Activated CD8-positive, alpha-beta T cell treated with anti-CD3 and anti-CD28 coated beads, Interleukin-2, amount 10 ng/mL, durations not matched to agents 7 days and 5 days (primary cell): ENCODE data around the gene RCN1. TPM values are rescaled to one million over a fixed set of nuclear protein-coding genes. Genes with fewer than 3 reads are reported as not detected.
A peak's percentile ranks its signal among the peaks of the same experiment; 100 is the strongest.

Source experiments
- ATAC-seq: fragments of 150-1000 bp; cut with Tn5 transposase; one replicate; pipeline ENCODE4 v1.10.0; 2021; ENCODE audit warnings: moderate library complexity
- CTCF ChIA-PET: fragments of 350-600 bp; sonication (Branson Sonifier 250); formaldehyde crosslinking; loops from one replicate; lab custom pipeline; 2021; ENCODE audit warnings: antibody characterized with exemption; lab: Charles Lee
- POLR2A ChIA-PET: fragments of 350-600 bp; sonication (Branson Sonifier 250); formaldehyde crosslinking; loops from one replicate; lab custom pipeline; 2021; ENCODE audit warnings: antibody characterized with exemption; lab: Charles Lee
- DNase-seq: peaks from one replicate; pipeline ENCODE4 v3.0.0-alpha.2; 2020
- H3K27ac Mint-ChIP-seq: one replicate; pipeline ENCODE4 v1.8.0; 2021; ENCODE audit warnings: mild to moderate bottlenecking, mixed read lengths
- H3K27me3 Mint-ChIP-seq: one replicate; pipeline ENCODE4 v1.8.0; 2021; ENCODE audit warnings: low read depth, mixed read lengths
- H3K36me3 Mint-ChIP-seq: one replicate; pipeline ENCODE4 v1.8.0; 2021; ENCODE audit warnings: low read depth, mixed read lengths
- H3K4me1 Mint-ChIP-seq: one replicate; pipeline ENCODE4 v1.8.0; 2021; ENCODE audit warnings: low read depth, mixed read lengths
- H3K4me3 Mint-ChIP-seq: one replicate; pipeline ENCODE4 v1.8.0; 2021; ENCODE audit warnings: mild to moderate bottlenecking, mixed read lengths
- H3K9me3 Mint-ChIP-seq: one replicate; pipeline ENCODE4 v1.8.0; 2022; ENCODE audit warnings: mixed read lengths; ENCODE audit not compliant: insufficient read depth
- total RNA-seq, 2 experiments: library from RNA; stranded (reverse); gene quantifications; one replicate each; pipeline ENCODE4 v1.2.3, GENCODE V29; 2021

RCN1 gene
- 10 to 100 TPM; 14.6 to 19.1 TPM for total RNA-seq

DNA sequence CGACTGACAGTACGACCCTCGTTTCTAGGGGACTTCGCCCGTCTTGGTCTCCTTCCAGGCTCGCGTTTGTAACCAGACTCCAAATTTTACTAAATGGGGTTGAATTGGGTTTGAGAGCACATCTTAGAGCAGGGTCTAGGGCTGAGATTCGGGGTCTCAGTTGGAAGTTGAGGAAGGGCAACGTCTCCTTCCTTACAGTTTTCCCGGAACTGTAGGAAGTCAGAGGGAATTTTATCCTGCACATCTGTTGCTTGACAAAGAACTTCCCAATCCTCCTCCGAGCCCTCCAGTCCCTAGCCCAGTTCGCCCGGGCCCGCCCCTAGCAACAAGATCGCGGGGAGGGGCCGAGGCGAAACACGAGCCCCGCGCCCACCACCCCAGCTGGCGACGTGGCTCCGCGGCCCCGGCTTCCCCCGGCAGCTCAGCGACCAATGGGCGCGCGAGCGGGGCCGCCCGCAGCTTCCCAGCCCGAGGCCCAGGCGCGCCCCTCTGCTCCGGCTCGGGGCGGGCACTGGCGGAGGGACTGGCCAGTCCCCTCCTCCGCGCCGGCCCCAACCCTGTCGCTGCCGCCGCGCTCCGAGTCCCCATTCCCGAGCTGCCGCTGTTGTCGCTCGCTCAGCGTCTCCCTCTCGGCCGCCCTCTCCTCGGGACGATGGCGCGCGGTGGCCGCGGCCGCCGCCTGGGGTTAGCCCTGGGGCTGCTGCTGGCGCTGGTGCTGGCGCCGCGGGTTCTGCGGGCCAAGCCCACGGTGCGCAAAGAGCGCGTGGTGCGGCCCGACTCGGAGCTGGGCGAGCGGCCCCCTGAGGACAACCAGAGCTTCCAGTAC, at the start of gene RCN1:
TSS of gene RCN1 (plus strand) at position 530 of the 826 bp plus-strand sequence. CDS start at position 653, 123 bp downstream.
- peak within 1 kb of the TSS; percentile 81 for H3K4me3 Mint-ChIP-seq
- peak; percentile 70 for ATAC-seq
- H3K27ac Mint-ChIP-seq: peak within 1 kb of the TSS; percentile 88
- H3K4me1 Mint-ChIP-seq: peaks cover 29% of the 10 kb centered on the region
- H3K36me3 Mint-ChIP-seq: peaks cover 12% of the 10 kb centered on the region
- peak; percentile 46 for DNase-seq
- POLR2A ChIA-PET: interaction anchor here (0.6 to 0.7 kb wide), 3 partner anchors 8 to 666 kb away, joined by 3 to 4 read pairs (median 3); no protein-coding TSS in a partner anchor
- peaks cover 20% of the 10 kb centered on the region for H3K27me3 Mint-ChIP-seq
- CTCF ChIA-PET: no interaction called here
- no peaks in the 10 kb centered on the region for H3K9me3 Mint-ChIP-seq

DNA sequence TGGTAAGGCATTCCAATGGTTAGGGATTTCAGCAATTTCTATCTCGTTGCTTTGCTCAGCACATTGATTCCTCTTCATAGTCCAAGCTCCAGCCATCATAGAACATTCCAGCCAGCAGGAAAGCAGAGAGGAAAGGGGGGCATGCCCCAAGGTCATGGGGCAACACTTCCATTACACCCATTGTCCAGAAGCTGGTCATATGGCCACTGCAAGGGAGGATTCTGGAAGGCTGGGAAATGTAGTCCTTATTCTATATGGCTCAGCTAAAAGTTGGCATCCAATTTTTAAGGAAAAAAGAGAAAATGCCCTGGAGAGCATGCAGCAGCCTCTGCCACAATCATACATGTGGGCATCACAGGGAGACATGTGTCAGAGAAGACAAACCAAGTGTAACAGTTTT, 47.1 kb upstream of the RCN1 start:
- Mint-ChIP-seq H3K36me3 (no peaks in the 10 kb centered on the region), H3K27me3 (peaks cover 5% of the 10 kb centered on the region), H3K27ac (no peak overlapping the region), H3K4me1 (no peaks in the 10 kb centered on the region), H3K4me3 (no peak overlapping the region), H3K9me3 (no peaks in the 10 kb centered on the region)
- no peak for ATAC-seq
- ChIA-PET CTCF (interaction anchor here (0.6 kb wide), 1 partner anchor 8 kb away, joined by 3 read pairs; no protein-coding TSS in a partner anchor), POLR2A (no interaction called here)
- no peak for DNase-seq

DNA sequence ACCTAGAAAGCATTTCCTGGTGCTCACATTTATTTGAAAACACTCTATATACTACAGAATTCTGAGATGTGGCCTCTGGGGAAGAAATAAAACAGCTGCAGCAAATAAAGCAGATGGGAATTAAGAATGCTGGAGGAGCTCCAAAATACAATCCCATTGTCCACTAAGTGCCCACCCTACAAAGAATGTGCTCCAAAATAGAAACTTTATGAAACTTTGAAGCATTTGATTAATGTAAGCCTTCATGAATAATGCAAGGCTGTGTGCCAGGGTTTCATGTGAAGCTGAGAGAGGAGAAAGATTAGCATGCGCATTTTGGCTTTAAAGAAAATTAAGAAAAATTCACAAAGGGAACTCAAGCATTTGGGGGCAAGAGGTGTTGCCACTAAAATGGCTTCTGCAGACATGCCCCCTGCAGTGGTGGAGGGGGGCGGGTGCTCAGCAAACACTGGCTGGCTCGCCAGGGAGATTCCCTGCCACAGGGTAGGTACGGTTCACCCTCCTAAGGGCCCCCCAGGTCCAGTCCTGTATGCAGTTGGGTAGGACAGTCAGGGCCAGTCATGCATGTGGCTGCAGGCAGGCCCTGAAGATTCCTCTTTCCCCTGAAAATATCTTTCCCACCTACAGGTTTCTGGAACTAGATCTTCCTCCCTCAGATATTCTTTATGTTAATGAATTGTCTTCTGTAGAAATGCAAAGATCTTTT, 46.6 kb upstream of the RCN1 start:
- DNase-seq: no peak
- no peak overlapping the region for H3K27ac Mint-ChIP-seq
- no peaks in the 10 kb centered on the region for H3K36me3 Mint-ChIP-seq
- no peak for ATAC-seq
- POLR2A ChIA-PET: no interaction called here
- H3K4me1 Mint-ChIP-seq: no peaks in the 10 kb centered on the region
- CTCF ChIA-PET: no interaction called here
- H3K4me3 Mint-ChIP-seq: no peak overlapping the region
- no peaks in the 10 kb centered on the region for H3K9me3 Mint-ChIP-seq
- H3K27me3 Mint-ChIP-seq: peaks cover 5% of the 10 kb centered on the region

DNA sequence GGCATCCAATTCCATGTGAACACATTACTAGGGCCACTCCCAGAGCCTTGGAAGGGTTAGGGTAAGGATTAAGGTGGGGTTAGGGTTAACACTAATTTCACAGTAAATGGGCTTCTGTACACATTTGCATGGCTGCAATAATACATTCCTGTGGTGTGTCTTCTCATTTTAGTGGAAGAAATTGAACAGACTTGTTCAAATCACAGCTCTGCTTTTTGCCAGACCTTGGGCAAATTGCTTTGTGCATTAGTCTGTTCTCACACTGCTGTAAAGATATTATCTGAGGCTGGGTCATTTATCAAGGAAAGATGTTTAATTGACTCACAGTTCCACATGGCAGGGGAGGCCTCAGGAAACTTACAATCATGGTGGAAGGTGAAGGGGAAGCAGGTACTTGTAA, 45.4 kb upstream of the RCN1 start:
- no peak for ATAC-seq
- no peak overlapping the region for H3K4me3 Mint-ChIP-seq
- H3K9me3 Mint-ChIP-seq: no peaks in the 10 kb centered on the region
- CTCF ChIA-PET: interaction anchor here (1.0 kb wide), 1 partner anchor 10 kb away, joined by 4 read pairs; no protein-coding TSS in a partner anchor
- POLR2A ChIA-PET: no interaction called here
- no peaks in the 10 kb centered on the region for H3K36me3 Mint-ChIP-seq
- no peaks in the 10 kb centered on the region for H3K4me1 Mint-ChIP-seq
- no peak for DNase-seq
- no peak overlapping the region for H3K27ac Mint-ChIP-seq
- H3K27me3 Mint-ChIP-seq: peaks cover 4% of the 10 kb centered on the region

DNA sequence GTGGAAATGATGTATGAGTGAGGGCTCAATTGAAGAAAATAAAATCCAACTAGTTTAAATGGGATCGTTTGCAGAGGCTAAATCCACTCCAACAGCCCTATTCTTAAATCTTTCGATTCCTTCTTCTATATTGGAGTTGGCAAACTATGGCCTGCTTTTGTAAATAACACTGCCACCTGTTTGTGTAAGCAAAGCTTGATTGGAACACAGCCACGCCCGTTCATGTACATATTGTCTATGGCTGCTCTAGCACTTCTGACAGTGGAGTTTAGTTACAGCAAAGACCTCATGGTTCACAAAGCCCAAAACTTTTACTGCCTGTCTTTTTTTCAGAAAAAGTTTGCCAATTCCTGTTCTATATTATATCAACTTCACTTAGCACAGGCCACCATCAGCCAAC, 40.6 kb upstream of the RCN1 start:
- Mint-ChIP-seq H3K4me3 (no peak overlapping the region), H3K27me3 (peaks cover 28% of the 10 kb centered on the region), H3K27ac (no peak overlapping the region), H3K4me1 (no peaks in the 10 kb centered on the region), H3K36me3 (no peaks in the 10 kb centered on the region), H3K9me3 (no peaks in the 10 kb centered on the region)
- DNase-seq: no peak
- CTCF ChIA-PET: interaction anchor here (1.5 to 5.9 kb wide), 2 partner anchors 117 to 127 kb away, joined by 4 to 72 read pairs; no protein-coding TSS in a partner anchor
- POLR2A ChIA-PET: no interaction called here
- ATAC-seq: no peak

DNA sequence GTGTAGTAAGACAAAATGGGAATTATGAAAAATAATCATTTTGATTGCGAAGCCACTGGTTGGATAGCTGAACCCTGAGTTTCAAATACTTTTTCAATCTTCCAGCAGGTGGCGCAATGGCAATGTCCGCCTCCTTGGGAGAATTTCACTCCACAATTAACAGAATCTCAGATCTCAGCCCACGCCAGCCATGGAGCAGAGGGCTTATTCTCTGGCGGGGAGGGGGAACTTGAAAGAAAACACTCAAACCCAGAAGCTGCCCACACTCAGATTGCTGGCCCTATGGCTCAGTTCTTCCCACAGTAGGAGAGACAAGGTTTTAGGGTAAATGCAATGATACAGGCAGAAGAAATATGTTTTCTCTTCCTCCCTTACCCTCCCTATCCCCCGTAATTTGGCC, 38.7 kb upstream of the RCN1 start:
- POLR2A ChIA-PET: no interaction called here
- ATAC-seq (no peak), DNase-seq (peak; percentile 61)
- CTCF ChIA-PET: interaction anchor here (0.6 to 5.9 kb wide), 20 partner anchors 11 to 133 kb away, joined by 3 to 72 read pairs (median 4); no protein-coding TSS in a partner anchor
- Mint-ChIP-seq H3K36me3 (no peaks in the 10 kb centered on the region), H3K27me3 (peaks cover 32% of the 10 kb centered on the region), H3K9me3 (no peaks in the 10 kb centered on the region), H3K27ac (no peak overlapping the region), H3K4me3 (no peak overlapping the region), H3K4me1 (no peaks in the 10 kb centered on the region)

DNA sequence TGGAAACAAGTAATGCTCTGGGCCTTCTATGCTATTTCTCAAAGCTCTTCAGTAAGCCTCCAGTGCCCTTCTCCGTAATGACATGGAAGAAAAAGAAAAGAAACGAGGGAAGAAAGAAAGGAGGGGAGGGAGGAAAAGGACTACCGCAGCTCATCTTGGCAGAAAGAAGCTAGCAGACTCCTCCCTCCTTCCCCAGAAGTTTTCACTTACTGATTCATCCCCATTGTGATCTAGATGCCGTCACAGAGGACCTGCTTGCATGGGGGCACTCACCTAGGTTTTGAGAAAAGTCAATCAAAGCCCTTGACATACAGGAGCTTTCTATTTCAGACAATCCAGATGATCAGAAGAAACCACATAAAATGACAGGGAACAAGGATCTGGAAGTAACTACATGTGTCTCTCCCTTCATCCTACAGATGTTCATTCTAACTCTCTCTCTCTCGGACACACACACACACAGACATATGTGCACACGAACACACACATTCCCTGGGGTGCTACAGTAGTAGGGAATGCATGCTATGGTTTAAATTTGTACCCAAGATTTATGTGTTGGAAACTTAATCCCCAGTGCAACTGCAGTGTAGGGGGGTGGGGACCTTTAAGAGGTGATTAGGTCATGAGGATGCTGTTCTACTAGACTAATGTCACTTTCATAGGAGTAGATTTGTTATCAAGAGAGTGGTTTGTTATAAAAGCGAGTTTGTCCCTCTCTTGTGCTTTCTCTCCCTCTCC, 37.6 kb upstream of the RCN1 start:
- no peak for ATAC-seq
- Mint-ChIP-seq H3K9me3 (no peaks in the 10 kb centered on the region), H3K36me3 (no peaks in the 10 kb centered on the region), H3K4me3 (no peak overlapping the region), H3K27me3 (peaks cover 33% of the 10 kb centered on the region), H3K27ac (no peak overlapping the region), H3K4me1 (no peaks in the 10 kb centered on the region)
- ChIA-PET POLR2A (no interaction called here), CTCF (interaction anchor here (1.4 to 5.9 kb wide), 5 partner anchors 13 to 124 kb away, joined by 3 to 72 read pairs (median 6); no protein-coding TSS in a partner anchor)
- DNase-seq: no peak

DNA sequence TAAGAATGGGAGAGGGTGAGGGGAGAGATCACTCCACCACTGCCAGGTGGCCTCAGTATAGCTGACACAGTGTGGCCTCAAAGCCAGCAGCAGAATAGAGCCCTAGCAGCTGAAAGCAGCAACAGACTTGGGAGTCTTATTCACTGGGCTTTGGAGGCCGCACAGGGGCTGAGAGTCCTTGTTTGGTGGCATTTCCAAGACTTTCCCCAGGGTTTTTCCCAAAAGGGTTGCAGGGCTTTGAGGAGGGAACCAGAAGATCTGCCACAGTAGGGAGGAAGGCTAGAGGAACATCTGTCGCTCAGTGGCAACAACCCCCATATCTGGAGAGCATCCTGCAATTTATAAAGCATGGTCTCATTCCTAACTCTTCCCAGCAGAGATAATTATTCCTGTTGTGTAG, 35.0 kb upstream of the RCN1 start:
- peaks cover 41% of the 10 kb centered on the region for H3K27me3 Mint-ChIP-seq
- DNase-seq (no peak), ATAC-seq (no peak)
- H3K36me3 Mint-ChIP-seq: no peaks in the 10 kb centered on the region
- no peak overlapping the region for H3K4me3 Mint-ChIP-seq
- POLR2A ChIA-PET: no interaction called here
- no peak overlapping the region for H3K27ac Mint-ChIP-seq
- H3K4me1 Mint-ChIP-seq: no peaks in the 10 kb centered on the region
- CTCF ChIA-PET: interaction anchor here (5.9 kb wide), 1 partner anchor 121 kb away, joined by 72 read pairs; no protein-coding TSS in a partner anchor
- no peaks in the 10 kb centered on the region for H3K9me3 Mint-ChIP-seq

DNA sequence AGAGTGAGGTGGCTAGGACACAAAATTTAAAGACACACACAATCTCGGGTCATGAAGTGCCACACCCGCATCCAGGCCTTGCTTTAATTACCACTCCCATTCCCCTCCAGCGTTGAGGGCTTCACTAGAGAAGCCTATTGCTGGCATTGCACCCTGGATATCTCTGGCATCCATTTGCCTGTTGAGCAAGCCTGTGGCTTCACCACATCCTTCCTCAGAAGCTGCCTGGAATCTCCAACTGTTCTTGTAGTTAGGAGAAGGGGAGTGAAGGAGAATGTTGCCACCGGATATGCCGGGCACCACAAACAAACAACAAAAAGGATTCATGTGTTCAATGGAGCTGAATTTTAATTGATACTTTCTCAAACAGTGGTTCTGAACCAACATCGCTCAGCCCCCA, 34.4 kb upstream of the RCN1 start:
- H3K9me3 Mint-ChIP-seq: no peaks in the 10 kb centered on the region
- peaks cover 40% of the 10 kb centered on the region for H3K27me3 Mint-ChIP-seq
- DNase-seq (no peak), ATAC-seq (no peak)
- H3K36me3 Mint-ChIP-seq: no peaks in the 10 kb centered on the region
- no peaks in the 10 kb centered on the region for H3K4me1 Mint-ChIP-seq
- CTCF ChIA-PET: interaction anchor here (1.3 kb wide), 1 partner anchor 120 kb away, joined by 6 read pairs; no protein-coding TSS in a partner anchor
- no peak overlapping the region for H3K4me3 Mint-ChIP-seq
- no peak overlapping the region for H3K27ac Mint-ChIP-seq
- POLR2A ChIA-PET: no interaction called here

DNA sequence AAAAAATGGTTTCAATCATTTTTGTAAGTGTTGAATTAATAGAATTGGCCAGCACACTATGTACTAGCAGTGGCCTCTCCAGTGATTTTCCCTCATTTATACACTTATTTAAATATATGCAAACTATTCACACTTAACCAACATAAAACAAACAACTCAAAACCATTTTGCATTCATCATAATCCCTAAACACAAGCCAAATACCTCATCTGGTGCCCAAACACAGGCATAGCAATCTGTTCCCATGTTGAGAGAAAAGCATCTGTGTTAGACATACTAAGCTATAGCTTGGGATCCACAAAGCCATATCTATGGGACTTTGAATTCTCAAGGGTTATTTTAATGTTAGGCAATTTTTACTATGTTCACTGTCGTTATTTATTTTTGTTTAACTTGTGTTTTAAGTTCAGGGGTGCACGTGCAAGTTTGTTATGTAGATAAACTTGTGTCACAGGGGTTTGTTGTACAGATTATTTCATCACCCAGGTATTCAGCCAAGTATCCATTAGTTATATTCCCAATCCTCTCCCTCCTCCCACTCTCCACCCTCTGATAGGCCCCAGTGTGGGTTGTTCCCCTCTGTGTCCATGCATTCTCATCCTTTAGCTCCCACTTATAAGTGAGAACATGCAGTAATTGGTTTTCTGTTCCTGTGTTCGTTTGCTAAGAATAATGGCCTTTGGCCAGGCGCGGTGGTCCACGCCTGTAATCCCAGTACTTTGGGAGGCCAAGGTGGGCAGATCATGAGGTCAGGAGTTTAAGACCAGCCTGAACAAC, 31.0 kb upstream of the RCN1 start:
- H3K4me1 Mint-ChIP-seq: no peaks in the 10 kb centered on the region
- DNase-seq (no peak), ATAC-seq (no peak)
- peaks cover 37% of the 10 kb centered on the region for H3K27me3 Mint-ChIP-seq
- no peaks in the 10 kb centered on the region for H3K36me3 Mint-ChIP-seq
- ChIA-PET POLR2A (no interaction called here), CTCF (no interaction called here)
- no peak overlapping the region for H3K4me3 Mint-ChIP-seq
- no peak overlapping the region for H3K27ac Mint-ChIP-seq
- H3K9me3 Mint-ChIP-seq: no peaks in the 10 kb centered on the region

DNA sequence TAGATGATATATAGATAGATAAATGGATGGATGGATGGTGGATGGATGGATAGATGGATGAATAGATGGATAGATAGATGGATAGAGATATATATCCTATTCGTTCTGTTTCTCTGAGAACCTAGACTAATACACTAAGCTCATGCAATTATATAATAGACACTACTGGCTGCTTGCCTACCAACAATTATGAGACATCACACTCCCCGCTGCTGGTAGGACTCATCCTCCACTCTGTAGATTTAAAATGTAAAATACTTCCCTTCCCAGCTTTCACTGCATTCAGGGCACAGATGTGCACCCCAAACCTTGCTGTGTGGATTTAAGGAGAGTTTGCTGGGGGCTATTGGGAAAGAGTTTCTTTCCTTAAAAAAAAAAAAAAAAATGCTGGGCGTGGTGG, 28.3 kb upstream of the RCN1 start:
- DNase-seq: no peak
- H3K27ac Mint-ChIP-seq: no peak overlapping the region
- H3K4me3 Mint-ChIP-seq: no peak overlapping the region
- CTCF ChIA-PET: no interaction called here
- H3K4me1 Mint-ChIP-seq: no peaks in the 10 kb centered on the region
- H3K36me3 Mint-ChIP-seq: no peaks in the 10 kb centered on the region
- POLR2A ChIA-PET: no interaction called here
- ATAC-seq: no peak
- peaks cover 44% of the 10 kb centered on the region for H3K27me3 Mint-ChIP-seq
- H3K9me3 Mint-ChIP-seq: no peaks in the 10 kb centered on the region
